ENCODE results near the gene SDHAF2.

DNA sequence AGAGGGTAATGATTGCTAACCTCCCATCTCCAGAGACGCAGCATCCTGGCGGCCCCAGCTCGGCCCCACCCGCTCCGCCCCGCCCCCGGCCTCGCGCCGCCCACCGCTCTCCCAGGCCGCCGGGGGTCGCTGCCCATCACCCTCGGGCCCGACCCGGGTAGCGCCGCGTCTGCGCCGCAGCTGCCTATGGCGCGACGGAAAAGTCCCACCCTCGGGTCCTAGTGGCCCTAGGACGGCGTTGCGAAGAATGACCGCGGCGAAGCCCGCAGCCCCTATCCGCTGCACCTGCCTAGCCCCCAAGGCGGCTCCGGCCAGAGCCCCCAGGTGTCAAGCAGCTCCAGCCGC, 606 bp upstream of the SDHAF2 start:
- no peak for TF ChIP-seq ZNF20 (CRISPR knock-in tag; IDR thresholded peaks at IDR 0.05)
- TF ChIP-seq GABPA (IDR thresholded peaks at IDR 0.05; ENCODE audit: low read depth, low read length), result peak; percentile 34; the same call in 1 of the 2 replicates
- no peak for TF ChIP-seq GABPA (CRISPR knock-in tag; IDR thresholded peaks at IDR 0.05; ENCODE audit: low read depth)
- no peak for TF ChIP-seq ZBTB34 (CRISPR knock-in tag; IDR thresholded peaks at IDR 0.05)
- no peak; the same call in 1 of the 2 replicates for TF ChIP-seq NCOA2 (CRISPR knock-in tag; IDR thresholded peaks at IDR 0.05)
- no peak for TF ChIP-seq RFX1 (IDR thresholded peaks at IDR 0.05)
- no peak for TF ChIP-seq RBM39 (IDR thresholded peaks at IDR 0.05; ENCODE audit: low read depth, low read length, poor library complexity, severe bottlenecking)
- no peak; the same call in 1 of the 2 replicates for TF ChIP-seq ZSCAN21 (CRISPR knock-in tag; IDR thresholded peaks at IDR 0.05; ENCODE audit: borderline replicate concordance)
- no peak for TF ChIP-seq POLR2AphosphoS5 (IDR thresholded peaks at IDR 0.05; ENCODE audit: low read depth, low read length)
- TF ChIP-seq PCBP2 (optimal IDR thresholded peaks at IDR 0.05; ENCODE audit: low read depth, low read length, poor library complexity, severe bottlenecking), result no peak
- no peak for TF ChIP-seq PREB (CRISPR knock-in tag; IDR thresholded peaks at IDR 0.05)
- TF ChIP-seq POLR2A (IDR thresholded peaks at IDR 0.05; ENCODE audit: insufficient read depth in 1 of 2, low read depth in 2 of 2, low read length in 2 of 2), result peak; percentile 61 to 88
